ENCODE data around the gene MS4A12.

DNA sequence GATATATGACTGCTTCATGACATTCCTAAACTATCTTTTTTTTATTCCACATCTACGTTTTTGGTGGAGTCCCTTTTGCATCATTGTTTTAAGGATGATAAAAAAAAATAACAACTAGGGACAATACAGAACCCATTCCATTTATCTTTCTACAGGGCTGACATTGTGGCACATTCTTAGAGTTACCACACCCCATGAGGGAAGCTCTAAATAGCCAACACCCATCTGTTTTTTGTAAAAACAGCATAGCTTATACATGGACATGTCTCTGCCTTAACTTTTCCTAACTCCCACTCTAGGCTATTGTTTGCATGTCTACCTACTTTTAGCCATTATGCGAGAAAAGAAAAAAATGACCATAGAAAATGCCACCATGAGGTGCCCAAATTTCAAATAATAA lies 23.7 kb upstream of the MS4A12 start:
- TF ChIP-seq, protein P1, sequence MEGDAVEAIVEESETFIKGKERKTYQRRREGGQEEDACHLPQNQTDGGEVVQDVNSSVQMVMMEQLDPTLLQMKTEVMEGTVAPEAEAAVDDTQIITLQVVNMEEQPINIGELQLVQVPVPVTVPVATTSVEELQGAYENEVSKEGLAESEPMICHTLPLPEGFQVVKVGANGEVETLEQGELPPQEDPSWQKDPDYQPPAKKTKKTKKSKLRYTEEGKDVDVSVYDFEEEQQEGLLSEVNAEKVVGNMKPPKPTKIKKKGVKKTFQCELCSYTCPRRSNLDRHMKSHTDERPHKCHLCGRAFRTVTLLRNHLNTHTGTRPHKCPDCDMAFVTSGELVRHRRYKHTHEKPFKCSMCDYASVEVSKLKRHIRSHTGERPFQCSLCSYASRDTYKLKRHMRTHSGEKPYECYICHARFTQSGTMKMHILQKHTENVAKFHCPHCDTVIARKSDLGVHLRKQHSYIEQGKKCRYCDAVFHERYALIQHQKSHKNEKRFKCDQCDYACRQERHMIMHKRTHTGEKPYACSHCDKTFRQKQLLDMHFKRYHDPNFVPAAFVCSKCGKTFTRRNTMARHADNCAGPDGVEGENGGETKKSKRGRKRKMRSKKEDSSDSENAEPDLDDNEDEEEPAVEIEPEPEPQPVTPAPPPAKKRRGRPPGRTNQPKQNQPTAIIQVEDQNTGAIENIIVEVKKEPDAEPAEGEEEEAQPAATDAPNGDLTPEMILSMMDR (IDR thresholded peaks at IDR 0.05; ENCODE audit: low read depth, low read length, poor library complexity, severe bottlenecking) = no peak
- TF ChIP-seq EZH2phosphoT487 (IDR thresholded peaks at IDR 0.05; ENCODE audit: borderline replicate concordance, low read length) = no peak

All from DOHH2 (cell line).